PC-3 (cell line): ENCODE data around the gene PAIP2. TPM values are rescaled to one million over a fixed set of nuclear protein-coding genes. Genes with fewer than 3 reads are reported as not detected.

Experiments
- ATAC-seq: fragments of 200-7000 bp; cut with Tn5 transposase; 2 replicates; pipeline ENCODE4 v1.9.1; 2020; ENCODE audit warnings: mild to moderate bottlenecking, moderate library complexity
- BruUV-seq: library from RNA; stranded (reverse); fragments of 400-500 nt; replicated peaks from 2 replicates; lab custom pipeline; 2021; lab: Mats Ljungman, UMichigan
- CTCF ChIA-PET: fragments of 300-600 bp; sonication (Branson Sonifier 250); formaldehyde crosslinking; loops from one replicate; lab custom pipeline; 2022; ENCODE audit warnings: antibody characterized with exemption; lab: Charles Lee
- POLR2A ChIA-PET: fragments of 300-600 bp; sonication (Branson Sonifier 250); formaldehyde crosslinking; loops from one replicate; lab custom pipeline; 2022; ENCODE audit warnings: antibody characterized with exemption; ENCODE audit not compliant: unreplicated experiment; lab: Charles Lee
- DNase-seq: peaks from one replicate; pipeline ENCODE4 v3.0.0-alpha.2; 2015
- H2AFZ ChIP-seq: fragments of 300-600 bp; sonication (generic); 2 replicates; pipeline ENCODE4 v1.6.0; 2016; ENCODE audit warnings: antibody characterized with exemption, low read length
- H3F3A ChIP-seq: fragments of 300-600 bp; sonication (generic); one replicate; pipeline ENCODE4 v1.6.0; 2017; ENCODE audit warnings: antibody characterized with exemption, low read length, control low read depth, mild to moderate bottlenecking; ENCODE audit not compliant: unreplicated experiment
- H3K27ac ChIP-seq: fragments of 300-600 bp; sonication (generic); 2 replicates; pipeline ENCODE4 v1.5.1; 2016; ENCODE audit warnings: mild to moderate bottlenecking, low read length
- H3K27me3 ChIP-seq: fragments of 300-600 bp; sonication (generic); 2 replicates; pipeline ENCODE4 v1.6.1; 2016; ENCODE audit warnings: low read length, mixed read lengths
- H3K36me3 ChIP-seq: fragments of 300-600 bp; sonication (generic); 2 replicates; pipeline ENCODE4 v1.6.1; 2016; ENCODE audit warnings: low read depth, mixed run types, low read length, mixed read lengths
- H3K4me1 ChIP-seq: fragments of 300-600 bp; sonication (generic); 2 replicates; pipeline ENCODE4 v1.5.1; 2016; ENCODE audit warnings: low read length; ENCODE audit not compliant: insufficient read depth
- H3K4me2 ChIP-seq: fragments of 300-600 bp; sonication (generic); 2 replicates; pipeline ENCODE4 v1.6.0; 2016; ENCODE audit warnings: low read length
- H3K4me3 ChIP-seq: fragments of 300-600 bp; sonication (generic); 2 replicates; pipeline ENCODE4 v1.5.1; 2016; ENCODE audit warnings: mild to moderate bottlenecking, low read length, mixed read lengths
- H3K79me2 ChIP-seq: fragments of 300-600 bp; sonication (generic); 2 replicates; pipeline ENCODE4 v1.6.1; 2017; ENCODE audit warnings: low read length, mixed read lengths
- H3K9ac ChIP-seq: fragments of 300-600 bp; sonication (generic); 2 replicates; pipeline ENCODE4 v1.6.0; 2016; ENCODE audit warnings: mild to moderate bottlenecking, low read length
- H3K9me2 ChIP-seq: fragments of 300-600 bp; sonication (generic); replicated peaks from 2 replicates; pipeline ENCODE4 v1.6.1; 2016; ENCODE audit warnings: mixed run types, low read length, mixed read lengths
- H3K9me3 ChIP-seq: fragments of 300-600 bp; sonication (generic); 2 replicates; pipeline ENCODE4 v1.6.1; 2016; ENCODE audit warnings: low read length, mixed read lengths
- H4K20me1 ChIP-seq: fragments of 300-600 bp; sonication (generic); 2 replicates; pipeline ENCODE4 v1.6.1; 2016; ENCODE audit warnings: low read length, mixed read lengths
- CTCF ChIP-seq: fragments of 300-600 bp; sonication (generic); conservative IDR thresholded peaks from 2 replicates; pipeline ENCODE4 v1.5.1; 2017; ENCODE audit warnings: antibody characterized with exemption, low read depth, mild to moderate bottlenecking, low read length
- EZH2 ChIP-seq: fragments of 300-600 bp; sonication (generic); IDR thresholded peaks from one replicate; pipeline ENCODE4 v1.6.1; 2017; ENCODE audit warnings: antibody characterized with exemption, mild to moderate bottlenecking, low read length; ENCODE audit not compliant: unreplicated experiment
- EZH2phosphoT487 ChIP-seq: fragments of 300-600 bp; sonication (generic); IDR thresholded peaks from 2 replicates; pipeline ENCODE4 v1.6.1; 2018; ENCODE audit warnings: mild to moderate bottlenecking, antibody characterized with exemption, low read length, borderline replicate concordance
- intact Hi-C: fragments of 100-400 bp; cut with micrococcal nuclease; formaldehyde crosslinking; loops from 2 replicates; pipeline ENCODE4 v1.9.0; 2023
- total RNA-seq: library from RNA; depleted of rRNA; stranded (reverse); fragments of >200 nt; gene quantifications from 2 replicates; pipeline ENCODE4 v1.2.3, GENCODE V29; 2014

Gene PAIP2
- total RNA-seq, 1 experiment from 2014 or later = 35.1 TPM

- H2AFZ ChIP-seq = no peak overlapping the region
- no peaks in the 10 kb centered on the region for H3K79me2 ChIP-seq
- TF ChIP-seq EZH2phosphoT487 = no peak
- TF ChIP-seq CTCF = no peak
- no peak for TF ChIP-seq EZH2
- ChIA-PET CTCF (no interaction called here), POLR2A (interaction anchor here (0.5 kb wide), 1 partner anchor 28 kb away, joined by 3 read pairs; the partner anchor contains the start of gene DNAJC18)
- no peak overlapping the region for H3K4me3 ChIP-seq
- ATAC-seq (no peak), DNase-seq (no peak)
- H3K27me3 ChIP-seq = no peaks in the 10 kb centered on the region
- no peak overlapping the region for H3K9ac ChIP-seq
- H3K4me1 ChIP-seq = no peaks in the 10 kb centered on the region
- intact Hi-C loops = no loop called here
- no TSS peak for BruUV-seq
- no peaks in the 10 kb centered on the region for H4K20me1 ChIP-seq
- no peak overlapping the region for H3K27ac ChIP-seq
- H3K36me3 ChIP-seq = no peaks in the 10 kb centered on the region
- H3K9me3 ChIP-seq = no peaks in the 10 kb centered on the region
- H3K9me2 ChIP-seq = no peaks in the 10 kb centered on the region
- H3F3A ChIP-seq = no peaks in the 10 kb centered on the region
- no peak overlapping the region for H3K4me2 ChIP-seq
Observed at GRCh38 chr5:139410993-139411828, 69.6 kb downstream of the PAIP2 start.

GRCh38 chr5:139413153-139413552, 71.5 kb downstream of the PAIP2 start:
- Histone ChIP-seq H2AFZ (no peak overlapping the region), H4K20me1 (no peaks in the 10 kb centered on the region), H3F3A (no peaks in the 10 kb centered on the region), H3K4me1 (no peaks in the 10 kb centered on the region), H3K27me3 (no peaks in the 10 kb centered on the region), H3K9me3 (no peaks in the 10 kb centered on the region), H3K36me3 (no peaks in the 10 kb centered on the region), H3K27ac (no peak overlapping the region), H3K79me2 (no peaks in the 10 kb centered on the region), H3K4me2 (no peak overlapping the region), H3K4me3 (no peak overlapping the region), H3K9ac (no peak overlapping the region), H3K9me2 (no peaks in the 10 kb centered on the region)
- TF ChIP-seq EZH2phosphoT487 (no peak), EZH2 (no peak), CTCF (no peak)
- CTCF ChIA-PET = no interaction called here
- DNase-seq (no peak), ATAC-seq (no peak)
- BruUV-seq = no TSS peak
- POLR2A ChIA-PET = no interaction called here
- intact Hi-C loops = no loop called here

- no peaks in the 10 kb centered on the region for H4K20me1 ChIP-seq
- H3K27me3 ChIP-seq = no peaks in the 10 kb centered on the region
- no peaks in the 10 kb centered on the region for H3K79me2 ChIP-seq
- POLR2A ChIA-PET = no interaction called here
- CTCF ChIA-PET = no interaction called here
- no peak overlapping the region for H3K4me2 ChIP-seq
- no TSS peak for BruUV-seq
- H3K36me3 ChIP-seq = no peaks in the 10 kb centered on the region
- no peaks in the 10 kb centered on the region for H3K4me1 ChIP-seq
- H3K4me3 ChIP-seq = no peak overlapping the region
- no peaks in the 10 kb centered on the region for H3K9me3 ChIP-seq
- TF ChIP-seq CTCF = no peak
- TF ChIP-seq EZH2 = no peak
- no peak for TF ChIP-seq EZH2phosphoT487
- H3K27ac ChIP-seq = no peak overlapping the region
- H3K9ac ChIP-seq = no peak overlapping the region
- H2AFZ ChIP-seq = no peak overlapping the region
- DNase-seq = no peak
- H3K9me2 ChIP-seq = no peaks in the 10 kb centered on the region
- intact Hi-C loops = no loop called here
- no peaks in the 10 kb centered on the region for H3F3A ChIP-seq
- ATAC-seq = no peak
Observed at GRCh38 chr5:139413963-139414362, 72.3 kb downstream of the PAIP2 start.
